Measurements from ENCODE around the gene RSRP1.

Gene RSRP1

DNA sequence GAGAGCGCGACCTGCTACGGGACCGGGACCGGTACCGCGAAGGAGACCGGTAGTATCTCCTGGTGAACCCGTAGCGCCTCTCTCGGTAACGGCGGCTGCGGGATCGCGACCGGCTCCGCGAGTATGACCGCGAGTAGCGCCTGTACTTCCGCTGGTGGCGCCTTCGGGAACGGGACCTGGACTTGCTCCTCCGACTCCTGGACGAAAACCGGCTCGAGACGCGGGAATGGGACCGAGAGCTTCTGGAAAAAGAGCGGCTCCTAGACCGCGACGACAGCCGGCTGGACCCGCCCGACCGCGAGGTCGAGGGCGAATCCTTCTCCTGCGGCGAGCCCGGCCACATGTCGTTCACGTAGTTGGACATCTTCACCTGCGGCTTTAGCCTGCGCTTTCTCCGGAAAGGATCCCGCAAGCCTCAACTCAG, 642 bp downstream of the RSRP1 start:
- Histone ChIP-seq H3K4me1 (ENCODE audit: insufficient read depth, low read length) (peaks cover 56% of the 10 kb centered on the region), H4K20me1 (ENCODE audit: insufficient read depth, low read length) (peaks cover 30% of the 10 kb centered on the region), H3K36me3 (ENCODE audit: insufficient read depth, low read length) (peaks cover 52% of the 10 kb centered on the region), H3K79me2 (ENCODE audit: insufficient read depth, low read length) (peaks cover 56% of the 10 kb centered on the region), H3K27ac (ENCODE audit: low read length) (peak overlapping the region; percentile 99), H3K4me2 (ENCODE audit: insufficient read depth, low read length) (peak overlapping the region; percentile 76), H3K9me3 (ENCODE audit: insufficient read depth, low read length, severe bottlenecking) (no peaks in the 10 kb centered on the region), H3K9ac (ENCODE audit: low read depth, low read length) (peak overlapping the region; percentile 93), H3K4me3 (ENCODE audit: low read depth in 1 of 2, low read length in 2 of 2) (peak overlapping the region; percentile 60 to 96), H2AFZ (ENCODE audit: low read depth, low read length) (peak overlapping the region; percentile 85), H3K27me3 (ENCODE audit: insufficient read depth, low read length, poor library complexity) (no peaks in the 10 kb centered on the region)
- peak; percentile 42 for DNase-seq
- TF ChIP-seq, protein P1, sequence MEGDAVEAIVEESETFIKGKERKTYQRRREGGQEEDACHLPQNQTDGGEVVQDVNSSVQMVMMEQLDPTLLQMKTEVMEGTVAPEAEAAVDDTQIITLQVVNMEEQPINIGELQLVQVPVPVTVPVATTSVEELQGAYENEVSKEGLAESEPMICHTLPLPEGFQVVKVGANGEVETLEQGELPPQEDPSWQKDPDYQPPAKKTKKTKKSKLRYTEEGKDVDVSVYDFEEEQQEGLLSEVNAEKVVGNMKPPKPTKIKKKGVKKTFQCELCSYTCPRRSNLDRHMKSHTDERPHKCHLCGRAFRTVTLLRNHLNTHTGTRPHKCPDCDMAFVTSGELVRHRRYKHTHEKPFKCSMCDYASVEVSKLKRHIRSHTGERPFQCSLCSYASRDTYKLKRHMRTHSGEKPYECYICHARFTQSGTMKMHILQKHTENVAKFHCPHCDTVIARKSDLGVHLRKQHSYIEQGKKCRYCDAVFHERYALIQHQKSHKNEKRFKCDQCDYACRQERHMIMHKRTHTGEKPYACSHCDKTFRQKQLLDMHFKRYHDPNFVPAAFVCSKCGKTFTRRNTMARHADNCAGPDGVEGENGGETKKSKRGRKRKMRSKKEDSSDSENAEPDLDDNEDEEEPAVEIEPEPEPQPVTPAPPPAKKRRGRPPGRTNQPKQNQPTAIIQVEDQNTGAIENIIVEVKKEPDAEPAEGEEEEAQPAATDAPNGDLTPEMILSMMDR (IDR thresholded peaks at IDR 0.05; ENCODE audit: borderline replicate concordance, extremely low read depth, low read length, poor library complexity, severe bottlenecking): peak; percentile 15
- TF ChIP-seq EZH2 (IDR thresholded peaks at IDR 0.05; ENCODE audit: borderline replicate concordance, low read depth, low read length, severe bottlenecking): no peak
- peak; percentile 9 for ATAC-seq (ENCODE audit: insufficient read depth, low read depth)

DNA sequence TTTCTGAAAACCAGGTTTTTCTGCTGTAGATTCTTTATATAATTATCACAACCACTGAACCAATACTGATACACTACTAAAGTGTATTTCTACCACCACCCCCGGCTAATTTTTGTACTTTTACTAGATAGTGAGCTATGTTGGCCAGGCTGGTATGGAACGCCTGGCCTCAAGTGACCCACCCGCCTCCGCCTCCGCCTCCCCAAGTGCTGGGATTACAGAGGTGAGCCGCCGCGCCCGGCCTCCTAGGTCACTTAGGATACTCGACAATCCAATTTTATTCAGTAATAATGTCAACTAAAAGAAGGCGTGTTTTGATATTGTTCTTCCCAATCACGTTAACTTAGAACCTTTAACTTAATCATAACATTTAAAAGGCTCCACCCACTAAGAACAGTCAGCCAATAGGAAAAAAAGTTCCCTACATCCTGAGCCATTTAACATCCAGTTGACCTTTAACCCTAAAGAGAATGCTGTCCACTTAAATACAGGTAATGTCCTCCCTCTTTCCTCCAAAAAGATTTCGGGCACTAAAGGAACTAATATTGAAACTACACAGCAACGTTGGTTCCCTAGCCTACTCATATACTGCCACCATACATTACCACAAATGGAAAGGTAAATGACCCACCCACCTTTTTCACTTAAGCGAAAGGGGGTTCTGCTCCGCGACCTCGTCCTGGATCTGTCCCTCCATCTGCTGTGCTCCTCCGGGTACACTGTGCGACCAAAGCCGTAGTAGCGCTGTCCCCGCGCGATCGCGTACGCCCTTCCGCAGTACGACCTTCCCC, 1.2 kb downstream of the RSRP1 start:
- peak overlapping the region; percentile 60 to 96 for H3K4me3 ChIP-seq (ENCODE audit: low read depth in 1 of 2, low read length in 2 of 2)
- peaks cover 56% of the 10 kb centered on the region for H3K79me2 ChIP-seq (ENCODE audit: insufficient read depth, low read length)
- H3K27me3 ChIP-seq (ENCODE audit: insufficient read depth, low read length, poor library complexity): no peaks in the 10 kb centered on the region
- TF ChIP-seq, protein P1 (IDR thresholded peaks at IDR 0.05; ENCODE audit: borderline replicate concordance, extremely low read depth, low read length, poor library complexity, severe bottlenecking): no peak
- no peak for TF ChIP-seq EZH2 (IDR thresholded peaks at IDR 0.05; ENCODE audit: borderline replicate concordance, low read depth, low read length, severe bottlenecking)
- H3K9ac ChIP-seq (ENCODE audit: low read depth, low read length): peak overlapping the region; percentile 93
- peak; percentile 9; the same call in 2 of the 3 replicates for ATAC-seq (ENCODE audit: insufficient read depth, low read depth)
- no peak for DNase-seq
- H3K27ac ChIP-seq (ENCODE audit: low read length): peak overlapping the region; percentile 99
- peaks cover 30% of the 10 kb centered on the region for H4K20me1 ChIP-seq (ENCODE audit: insufficient read depth, low read length)
- H2AFZ ChIP-seq (ENCODE audit: low read depth, low read length): peak overlapping the region; percentile 85; the same call in 1 of the 2 replicates
- peaks cover 58% of the 10 kb centered on the region for H3K36me3 ChIP-seq (ENCODE audit: insufficient read depth, low read length)
- peaks cover 62% of the 10 kb centered on the region for H3K4me1 ChIP-seq (ENCODE audit: insufficient read depth, low read length)
- no peaks in the 10 kb centered on the region for H3K9me3 ChIP-seq (ENCODE audit: insufficient read depth, low read length, severe bottlenecking)
- peak overlapping the region; percentile 76 for H3K4me2 ChIP-seq (ENCODE audit: insufficient read depth, low read length)

DNA sequence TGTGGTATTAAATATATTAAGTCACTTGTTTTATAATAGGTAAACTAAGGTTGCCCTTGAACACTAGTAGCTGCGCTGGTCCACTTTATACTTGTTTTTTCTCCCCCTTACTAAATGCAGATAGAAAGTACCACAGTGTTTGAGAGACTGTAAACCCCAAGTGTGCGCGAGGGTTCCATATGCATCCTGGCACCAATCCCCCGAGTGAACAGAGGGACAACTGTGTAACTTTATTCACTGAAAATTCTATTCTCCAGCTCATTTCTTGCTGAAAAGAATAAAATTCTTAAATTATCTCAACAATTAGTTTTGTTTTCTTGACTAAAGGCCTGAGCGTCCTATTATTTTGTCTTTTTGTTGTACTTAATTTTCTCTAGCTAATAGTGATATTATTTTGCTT, 1.9 kb downstream of the RSRP1 start:
- DNase-seq: no peak
- H3K9me3 ChIP-seq (ENCODE audit: insufficient read depth, low read length, severe bottlenecking): no peaks in the 10 kb centered on the region
- peaks cover 30% of the 10 kb centered on the region for H4K20me1 ChIP-seq (ENCODE audit: insufficient read depth, low read length)
- peaks cover 69% of the 10 kb centered on the region for H3K4me1 ChIP-seq (ENCODE audit: insufficient read depth, low read length)
- H2AFZ ChIP-seq (ENCODE audit: low read depth, low read length): no peak overlapping the region
- TF ChIP-seq, protein P1 (IDR thresholded peaks at IDR 0.05; ENCODE audit: borderline replicate concordance, extremely low read depth, low read length, poor library complexity, severe bottlenecking): no peak
- no peak for TF ChIP-seq EZH2 (IDR thresholded peaks at IDR 0.05; ENCODE audit: borderline replicate concordance, low read depth, low read length, severe bottlenecking)
- H3K4me3 ChIP-seq (ENCODE audit: low read depth in 1 of 2, low read length in 2 of 2): peak overlapping the region; percentile 60 to 96; a peak in 3 of 4 replicates
- H3K27me3 ChIP-seq (ENCODE audit: insufficient read depth, low read length, poor library complexity): no peaks in the 10 kb centered on the region
- peaks cover 64% of the 10 kb centered on the region for H3K36me3 ChIP-seq (ENCODE audit: insufficient read depth, low read length)
- ATAC-seq (ENCODE audit: insufficient read depth, low read depth): no peak
- peak overlapping the region; percentile 93 for H3K9ac ChIP-seq (ENCODE audit: low read depth, low read length)
- H3K27ac ChIP-seq (ENCODE audit: low read length): no peak overlapping the region
- H3K79me2 ChIP-seq (ENCODE audit: insufficient read depth, low read length): peaks cover 61% of the 10 kb centered on the region
- peak overlapping the region; percentile 76 for H3K4me2 ChIP-seq (ENCODE audit: insufficient read depth, low read length)
